HG03280 (cell line): ENCODE results near the gene MTCP1.
A peak's percentile ranks its signal among the peaks of the same experiment; 100 is the strongest.

ENCODE experiments used
- ATAC-seq: cut with Tn5 transposase; IDR thresholded peaks from one replicate; pipeline ENCODE4 v1.9.1; 2021; ENCODE audit warnings: mild to moderate bottlenecking, moderate library complexity; ENCODE audit not compliant: unreplicated experiment

The MTCP1 gene

DNA sequence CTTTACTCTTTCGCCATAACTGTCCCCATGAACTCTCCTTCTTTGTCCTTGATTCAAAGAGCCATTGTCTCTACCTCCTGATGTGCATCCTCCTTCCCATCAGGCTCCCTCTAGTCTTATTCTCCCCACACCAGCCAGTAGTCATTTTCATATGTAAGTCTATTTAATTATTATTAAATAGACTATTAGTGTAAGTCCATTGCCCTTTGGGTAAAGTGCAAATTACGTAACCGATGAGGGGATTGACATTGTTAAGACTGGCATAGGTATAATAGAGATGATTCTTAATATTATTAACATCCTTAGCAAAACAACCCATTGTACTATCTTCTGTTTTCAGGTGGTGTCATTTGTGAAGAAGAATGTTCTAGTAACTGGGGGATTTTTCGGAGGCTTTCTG is 16.7 kb downstream of the MTCP1 start:
- ATAC-seq: no peak

DNA sequence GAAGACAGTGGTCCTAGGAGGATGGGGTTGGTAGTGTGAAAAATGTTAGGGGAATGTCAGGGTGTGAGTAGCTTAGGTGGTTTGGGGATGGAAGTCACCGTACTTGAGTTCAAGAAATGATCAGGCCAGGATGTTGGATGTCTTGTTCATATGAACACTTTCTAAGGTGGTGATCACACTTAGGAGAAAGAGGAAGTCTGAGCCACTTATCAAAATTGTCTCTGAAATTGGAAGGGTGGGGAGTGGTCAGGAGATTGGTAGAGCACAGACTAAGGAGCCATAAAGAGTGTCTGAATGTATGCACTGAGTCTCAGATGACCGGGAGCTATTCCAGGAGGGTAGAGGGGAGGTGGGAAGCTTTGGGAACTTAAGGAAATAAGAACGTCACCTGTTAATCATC is 17.3 kb downstream of the MTCP1 start:
- no peak for ATAC-seq

DNA sequence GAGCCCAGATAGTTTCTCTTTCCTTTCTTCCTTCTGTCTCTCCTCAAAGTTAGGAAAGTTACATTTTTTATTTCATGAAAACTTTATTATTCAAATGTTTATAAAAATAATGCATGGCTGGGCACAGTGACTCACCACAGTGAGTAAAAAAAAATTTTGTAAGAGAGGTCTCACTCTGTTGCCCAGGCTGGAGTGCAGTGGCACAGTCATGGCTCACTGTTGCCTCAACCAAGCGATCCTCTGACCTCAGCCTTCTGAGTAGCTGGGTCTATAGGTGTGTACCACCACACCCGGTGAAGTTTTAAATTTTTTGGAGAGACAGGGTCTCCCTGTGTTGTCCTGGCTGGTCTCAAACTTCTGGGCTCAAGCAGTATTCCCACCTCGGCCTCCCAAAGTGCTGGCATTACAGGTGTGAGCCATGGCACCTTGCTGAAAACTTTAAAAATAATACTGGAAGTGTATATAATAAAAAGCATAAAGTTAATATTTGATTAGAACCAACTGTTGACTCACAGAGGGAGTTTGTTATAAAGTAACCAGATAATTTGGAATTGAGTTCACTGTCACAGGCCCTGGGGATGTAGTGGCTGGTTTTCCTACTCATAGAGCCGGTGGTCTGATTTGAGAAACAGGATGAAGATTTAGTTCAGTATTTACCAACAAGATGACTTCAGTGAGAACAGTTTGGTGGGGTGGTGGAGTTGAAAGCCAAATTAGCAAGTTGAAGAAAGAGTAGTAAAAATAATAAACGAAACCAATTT is 18.0 kb downstream of the MTCP1 start:
- no peak for ATAC-seq

DNA sequence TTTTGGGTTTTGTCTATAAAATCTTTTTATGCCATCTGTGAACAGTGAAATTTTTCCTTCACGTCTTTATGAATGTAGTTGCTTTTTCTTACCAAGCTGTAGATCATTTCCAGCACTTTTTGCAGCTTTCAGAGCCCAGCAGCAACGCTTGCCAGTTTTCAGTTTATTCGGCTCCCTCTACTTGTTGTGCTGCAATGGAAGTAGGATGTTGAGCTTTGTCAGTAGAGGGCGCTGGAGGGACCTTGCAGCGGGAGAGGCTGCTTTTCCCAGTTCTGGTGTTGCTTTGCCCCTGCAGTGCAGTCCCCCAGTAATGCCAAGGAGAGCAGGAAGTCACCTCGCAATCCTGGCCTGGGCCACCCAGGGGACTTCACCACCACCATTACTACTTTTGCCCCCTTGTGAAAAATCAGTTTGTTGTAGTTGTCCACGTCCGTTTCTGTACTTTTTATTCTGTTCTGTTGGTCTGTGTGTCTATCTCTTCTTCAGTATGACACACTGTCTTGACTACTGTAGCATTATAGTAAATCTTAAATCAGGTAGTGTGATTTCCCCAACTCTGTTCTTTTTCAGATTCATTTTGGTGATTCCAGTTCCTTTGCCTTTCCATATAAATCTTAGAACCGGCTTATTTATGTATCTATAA is 21.8 kb downstream of the MTCP1 start:
- ATAC-seq: no peak

DNA sequence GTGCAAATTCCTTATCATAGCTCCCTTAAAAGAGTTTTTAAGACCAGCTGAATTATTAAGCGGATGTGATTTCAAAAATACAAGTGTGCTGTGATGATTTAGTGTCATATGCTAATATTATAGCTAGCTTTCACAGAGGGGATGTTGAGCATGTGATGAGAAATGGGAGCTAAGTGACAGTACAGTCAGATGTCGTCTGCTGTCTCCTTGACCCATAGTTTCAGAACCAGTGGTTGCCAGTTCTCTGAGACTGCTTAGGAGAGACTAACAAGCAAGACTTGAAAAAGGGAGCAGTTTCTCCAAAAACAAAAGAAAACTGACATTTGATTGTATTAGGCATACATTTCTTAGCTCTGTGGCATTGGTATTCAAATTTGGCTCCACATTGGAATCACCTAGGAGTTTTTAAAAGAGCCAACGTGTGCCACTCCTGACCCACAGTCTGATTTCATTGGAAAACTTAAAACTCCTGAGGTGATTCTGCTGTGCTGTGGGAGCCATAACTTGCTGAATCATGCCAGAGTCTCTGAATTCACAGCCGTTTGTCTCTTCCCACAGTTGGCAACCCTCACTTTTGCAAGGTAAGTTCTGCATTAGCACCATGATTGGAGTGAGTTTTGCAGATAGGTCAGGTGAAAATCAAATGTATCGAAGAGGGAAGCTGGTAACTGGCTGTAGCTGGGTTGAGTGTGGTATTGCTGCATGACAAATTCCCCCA is 24.0 kb downstream of the MTCP1 start:
- ATAC-seq: no peak

DNA sequence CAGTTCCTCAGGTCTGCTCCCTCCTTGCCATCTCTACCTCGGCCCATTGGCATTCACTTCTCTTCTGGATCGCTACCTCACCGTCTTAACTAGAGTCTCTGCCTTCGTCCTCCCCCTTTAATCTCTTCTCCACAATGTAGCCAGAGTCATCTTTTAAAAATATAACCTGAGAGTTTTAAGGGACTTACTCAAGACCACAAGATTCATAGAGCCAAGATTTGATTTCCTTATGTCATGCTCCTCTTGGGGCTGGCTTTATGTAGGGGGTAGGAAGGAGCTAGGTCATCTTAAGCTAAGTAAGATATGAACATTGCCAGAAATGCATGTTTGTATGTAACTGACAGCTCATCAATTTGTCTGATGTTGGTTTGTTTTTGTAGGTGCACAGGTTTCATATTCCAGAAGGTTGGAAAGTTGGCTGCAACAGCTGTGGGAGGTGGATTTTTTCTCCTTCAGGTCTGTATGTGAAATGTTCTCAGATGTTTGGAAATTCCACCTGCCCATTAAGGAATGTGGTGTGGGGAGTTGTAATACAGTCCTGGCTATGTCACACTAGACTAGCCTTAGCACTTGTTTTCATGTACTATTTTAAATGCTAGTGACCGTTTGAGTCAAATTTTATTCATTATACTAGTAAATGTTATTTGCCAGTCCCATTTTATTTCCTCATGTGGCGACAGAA is 24.7 kb downstream of the MTCP1 start:
- no peak for ATAC-seq

DNA sequence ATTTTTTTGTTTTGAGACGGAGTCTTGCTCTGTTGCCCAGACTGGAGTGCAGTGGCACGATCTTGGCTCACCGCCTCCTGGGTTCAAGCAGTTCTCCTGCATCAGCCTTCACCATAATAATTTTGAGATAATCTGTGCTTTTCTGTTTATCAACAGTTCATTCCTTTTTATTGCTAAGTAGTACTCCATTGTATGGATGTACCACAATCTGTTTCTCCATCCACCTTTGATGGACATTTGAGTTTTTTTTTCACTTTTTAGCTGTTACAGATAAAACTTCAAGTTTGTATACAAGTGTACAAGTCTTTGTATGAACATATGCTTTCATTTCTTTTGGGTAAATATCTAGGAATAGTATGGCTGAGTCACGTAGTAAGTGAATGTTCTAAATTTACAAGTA is 35.2 kb downstream of the MTCP1 start:
- no peak for ATAC-seq

DNA sequence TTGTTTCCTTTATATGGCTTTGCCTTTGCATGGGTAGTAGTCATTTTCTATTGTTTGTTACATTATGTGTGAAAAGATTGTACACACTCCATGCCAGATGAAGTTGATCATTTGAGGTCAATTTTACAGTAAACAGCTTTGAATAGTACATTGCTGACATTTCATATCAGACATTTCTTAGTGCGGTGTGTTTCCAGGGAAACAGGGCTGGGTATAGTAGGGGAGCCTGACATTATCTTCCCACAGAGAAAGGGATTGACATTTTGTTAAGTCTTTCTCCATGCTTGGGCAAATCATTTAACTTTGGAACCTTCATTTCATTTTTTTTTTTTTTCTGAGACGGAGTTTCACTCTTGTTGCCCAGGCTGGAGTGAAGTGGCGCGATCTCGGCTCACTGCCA is 39.3 kb downstream of the MTCP1 start:
- no peak for ATAC-seq

DNA sequence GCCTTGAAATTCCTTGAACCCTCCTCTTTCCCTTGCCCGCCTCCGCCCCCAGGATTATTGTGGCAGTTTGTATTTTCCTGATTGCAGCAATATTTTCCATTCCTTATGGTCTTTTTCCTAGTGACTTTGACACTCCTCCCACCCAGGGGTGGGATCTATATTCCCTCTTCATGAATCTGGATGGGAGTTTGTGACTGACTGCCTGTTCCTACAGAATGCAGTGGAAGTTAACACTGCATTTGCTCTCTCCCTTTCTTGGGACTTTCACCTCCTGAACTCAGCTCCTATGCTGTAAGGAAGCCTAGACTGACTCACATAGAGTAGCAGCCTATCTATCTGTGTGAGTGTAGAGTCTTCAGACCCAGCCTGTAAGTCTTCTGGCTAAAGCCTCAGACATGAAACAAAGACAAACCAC is 42.1 kb downstream of the MTCP1 start:
- no peak for ATAC-seq

DNA sequence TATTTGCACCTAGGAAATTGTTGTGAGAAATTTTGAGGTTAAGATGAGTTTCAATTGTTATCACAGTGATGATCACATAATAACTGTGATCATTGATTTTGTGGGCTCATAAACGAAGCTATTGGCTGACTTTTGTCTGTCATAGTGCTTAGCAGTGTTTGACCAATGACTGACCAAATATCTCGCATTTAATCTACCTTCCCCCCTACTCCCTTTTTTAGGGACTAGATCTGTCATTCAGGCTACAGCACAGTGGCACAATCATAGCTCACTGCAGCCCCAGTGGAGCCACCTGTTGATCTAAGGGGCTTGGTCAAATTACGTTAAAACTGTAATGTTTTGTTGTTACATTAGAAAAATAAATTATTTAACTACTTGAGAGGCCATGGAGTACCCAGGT is 42.8 kb downstream of the MTCP1 start:
- no peak for ATAC-seq

DNA sequence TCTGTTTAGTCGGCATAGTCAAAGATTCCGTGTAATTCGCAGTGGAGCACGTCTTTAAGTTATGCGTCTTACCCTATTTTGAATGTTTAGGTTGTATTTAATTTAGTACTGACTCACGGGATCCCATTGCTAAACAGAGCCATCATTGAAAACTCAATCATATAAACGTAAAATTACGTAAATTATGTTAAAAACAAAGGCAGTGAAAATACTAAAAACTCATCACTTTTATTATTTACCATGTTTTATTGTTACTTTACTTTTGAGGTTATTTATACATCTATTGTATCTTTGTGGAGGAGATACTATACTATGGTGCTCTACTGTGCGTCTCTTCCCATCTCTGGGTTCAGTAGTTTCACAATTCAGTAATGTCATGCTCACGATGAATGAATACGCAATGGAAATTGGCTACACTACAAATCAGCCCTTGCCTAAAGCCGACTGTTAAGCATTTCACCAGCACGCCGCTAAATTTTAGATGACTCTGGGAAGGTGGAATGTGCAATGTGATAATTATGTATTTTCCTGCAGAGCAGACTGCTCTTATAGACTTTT is 43.3 kb downstream of the MTCP1 start:
- no peak for ATAC-seq

DNA sequence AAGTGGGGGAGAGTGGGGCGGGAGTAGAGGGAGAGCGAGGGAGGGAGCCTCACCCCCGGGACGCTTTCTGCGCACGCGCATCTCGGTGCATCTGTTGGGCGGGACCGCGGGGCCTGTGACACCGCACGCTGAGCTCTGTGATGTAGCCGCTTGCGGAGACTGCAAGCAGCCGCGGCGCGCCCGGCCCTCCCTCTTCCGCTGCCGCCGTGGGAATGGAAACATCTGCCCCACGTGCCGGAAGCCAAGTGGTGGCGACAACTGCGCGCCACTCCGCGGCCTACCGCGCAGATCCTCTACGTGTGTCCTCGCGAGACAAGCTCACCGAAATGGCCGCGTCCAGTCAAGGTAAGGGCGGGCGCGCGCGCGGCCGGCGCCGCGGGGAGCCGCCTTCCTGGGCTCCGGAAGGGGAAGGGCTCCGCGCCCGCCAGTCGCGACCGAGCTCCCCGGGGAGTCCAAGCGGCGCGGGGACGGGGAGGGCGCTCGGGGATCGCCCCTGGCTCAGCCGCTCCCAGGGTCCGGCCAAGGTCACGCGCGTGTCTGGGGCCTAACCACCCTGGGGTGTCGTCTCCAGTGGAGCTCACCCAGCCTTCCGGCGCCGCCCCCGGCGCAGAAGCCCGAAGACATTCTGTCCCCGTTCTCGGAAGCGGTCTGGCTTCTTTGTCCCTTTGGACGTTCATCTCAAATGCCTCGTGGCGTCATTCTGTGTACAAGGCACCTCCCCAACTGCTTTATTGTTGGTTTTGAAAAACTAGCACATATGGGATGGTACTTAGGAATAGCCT is 44.0 kb downstream of the MTCP1 start, which contains the start of gene FUNDC2:
Gene FUNDC2, plus strand, starts transcription at position 118 of the 782 bp plus-strand sequence. Its CDS starts 95 bp downstream, at position 213.
- ATAC-seq: peak; percentile 90

DNA sequence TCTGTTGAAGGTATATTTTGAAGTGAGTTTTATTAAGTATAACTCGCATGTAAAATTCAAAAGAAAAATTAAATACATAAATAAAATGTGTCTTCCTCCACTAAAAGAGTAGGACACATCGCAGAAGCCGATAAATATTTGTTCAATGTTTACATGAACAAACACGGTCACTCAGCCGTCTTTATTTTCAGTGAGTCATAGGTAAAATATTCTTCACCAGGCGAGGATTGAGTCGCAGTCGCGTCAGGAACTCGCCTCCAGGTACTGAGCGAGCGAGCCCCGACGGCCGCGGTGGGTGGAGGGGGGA is 44.6 kb downstream of the MTCP1 start:
- no peak for ATAC-seq

DNA sequence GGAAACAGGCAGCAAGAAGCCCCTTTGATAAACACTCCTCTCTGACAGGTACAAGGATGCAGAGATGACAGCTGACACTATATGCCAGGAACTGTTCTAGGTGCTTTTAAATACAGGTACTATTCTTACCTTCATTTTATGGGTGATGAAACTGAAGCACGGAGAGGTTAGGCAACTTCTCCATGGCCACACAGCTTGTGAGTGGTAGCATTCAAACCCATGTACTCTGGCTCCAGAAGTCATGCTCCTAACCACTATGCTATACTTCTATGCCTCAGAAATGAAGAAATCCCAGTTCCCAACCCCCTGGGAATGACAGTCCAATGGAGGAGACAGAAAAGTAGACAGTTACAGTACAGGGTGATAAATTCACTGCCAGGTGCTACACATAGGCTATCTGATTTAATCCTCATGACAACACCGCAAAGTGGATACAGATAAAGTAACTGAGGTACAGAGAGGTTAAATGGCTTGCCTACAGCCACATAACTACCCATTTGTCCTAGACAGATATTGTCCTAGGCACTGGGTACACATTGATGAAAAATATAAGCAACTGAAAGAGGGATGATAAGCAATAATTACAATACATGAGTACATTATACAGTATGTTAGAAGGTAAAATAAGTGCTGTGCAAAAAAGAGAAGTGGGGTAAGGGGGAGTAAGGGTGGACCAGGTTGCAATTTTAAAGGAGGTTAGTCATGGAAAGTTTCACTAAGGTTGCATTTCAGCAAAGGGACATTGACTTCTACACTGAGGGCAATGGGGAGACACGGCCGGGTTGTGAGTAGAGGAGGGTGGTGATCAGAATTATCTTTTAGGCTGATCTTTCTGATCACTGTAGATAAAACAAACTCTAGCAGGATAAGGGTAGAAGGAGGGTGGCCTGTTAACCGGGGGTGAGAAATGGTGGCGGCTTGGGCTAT is 46.8 kb downstream of the MTCP1 start:
- no peak for ATAC-seq

DNA sequence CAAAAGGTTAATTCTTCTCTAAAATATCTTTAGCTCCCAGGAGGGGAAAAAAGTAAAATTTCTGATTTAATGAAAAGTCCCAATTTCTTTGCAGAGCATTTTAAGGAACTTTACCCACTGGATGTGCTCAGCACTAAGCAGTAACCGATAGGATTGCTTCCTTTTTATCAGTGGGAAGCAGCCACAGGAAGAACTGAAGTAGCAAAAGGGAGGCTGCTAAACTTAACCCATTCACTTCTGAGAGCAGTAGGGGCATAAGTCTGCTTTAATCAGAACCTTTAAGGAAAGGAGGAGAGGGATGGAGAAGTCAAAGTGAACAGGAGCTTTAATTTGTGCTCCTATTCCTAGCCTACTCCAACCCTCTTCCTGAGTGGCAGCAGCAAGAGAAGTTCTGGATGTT is 48.4 kb downstream of the MTCP1 start, which contains the start of gene F8:
Gene F8, minus strand, starts transcription at position 139 of the 400 bp plus-strand sequence. CDS start 171 bp downstream, outside the sequence.
- ATAC-seq: no peak

DNA sequence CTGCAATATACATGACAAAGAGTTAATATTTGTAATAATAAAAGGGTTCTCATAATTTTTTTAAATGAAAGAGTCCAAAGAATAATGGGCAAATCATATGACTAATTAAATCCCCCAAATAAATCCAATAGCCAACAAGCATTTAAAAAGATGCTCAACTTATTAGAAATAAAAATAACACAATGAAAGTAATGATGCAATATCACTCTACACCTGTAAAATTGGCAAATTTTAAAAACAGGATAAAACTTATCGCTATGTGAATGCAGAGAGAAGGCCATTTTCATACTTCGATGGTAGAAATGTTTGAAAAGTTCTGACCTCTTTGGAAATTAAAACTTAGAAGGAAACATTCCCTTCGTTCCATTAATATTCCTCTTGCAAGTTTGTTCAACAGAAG is 50.3 kb downstream of the MTCP1 start:
- no peak for ATAC-seq
